Esophagus muscularis mucosa (tissue), 4 donors: Measurements from ENCODE around the gene PIK3C2G. TPM values are rescaled to one million over a fixed set of nuclear protein-coding genes. Genes with fewer than 3 reads are reported as not detected.

Experiments
- DNase-seq: peaks from one replicate; pipeline ENCODE4 v3.0.0-alpha.2; 2017; ENCODE audit errors: extremely low spot score
- H3K27ac ChIP-seq, 4 donors: fragments of 200-600 bp; sonication (generic); replicated peaks in 1 of 4; 1 replicate in 3 of 4; 2 replicates in 1 of 4; pipeline ENCODE4 v1.5.1; 2016 to 2019; ENCODE audit warnings: mild to moderate bottlenecking in 1 of 4
- H3K27me3 ChIP-seq, 4 donors: fragments of 200-600 bp; sonication (generic); one replicate each; pipeline versions ENCODE4 v1.5.1 to v1.6.0; 2016 to 2019
- H3K36me3 ChIP-seq, 4 donors: fragments of 200-600 bp; sonication (generic); one replicate each; pipeline ENCODE4 v1.5.1; 2016 to 2019
- H3K4me1 ChIP-seq, 4 donors: fragments of 200-600 bp; sonication (generic); one replicate each; pipeline ENCODE4 v1.5.1; 2016 to 2019
- H3K4me3 ChIP-seq, 4 donors: fragments of 200-600 bp; sonication (generic); 1 replicate in 2 of 4; 2 replicates in 2 of 4; pipeline ENCODE4 v1.5.1; 2016 to 2019; ENCODE audit warnings: mild to moderate bottlenecking in 4 of 4, moderate library complexity in 1 of 4
- H3K9me3 ChIP-seq, 4 donors: fragments of 200-600 bp; sonication (generic); 1 replicate in 3 of 4; 2 replicates in 1 of 4; pipeline ENCODE4 v1.5.1; 2016 to 2019
- CTCF ChIP-seq, 3 experiments: fragments of 200-600 bp in 2 of 3; fragments of 450-650 bp in 1 of 3; sonication (generic) in 2 of 3; IDR thresholded peaks; one replicate each; pipeline ENCODE4 v1.5.1; 2017 to 2019; ENCODE audit warnings: antibody characterized with exemption in 3 of 3, mild to moderate bottlenecking in 2 of 3, moderate library complexity in 1 of 3
- EP300 ChIP-seq: sonication (generic); formaldehyde crosslinking; IDR thresholded peaks from one replicate; pipeline ENCODE4 v1.6.1; 2017; ENCODE audit warnings: antibody characterized with exemption
- POLR2A ChIP-seq: fragments of 450-650 bp; IDR thresholded peaks from one replicate; pipeline ENCODE4 v1.6.1; 2017; ENCODE audit warnings: antibody characterized with exemption, moderate library complexity, mild to moderate bottlenecking, low read depth
- POLR2AphosphoS5 ChIP-seq, 2 donors: sonication (generic); formaldehyde crosslinking; IDR thresholded peaks; one replicate each; pipeline ENCODE4 v1.6.1; 2017; ENCODE audit warnings: antibody characterized with exemption in 2 of 2
- WGBS: methylation state at CpG from one replicate; pipeline ENCODE4 v1.1.5; 2018; 5-methylcytosine and 5-hydroxymethylcytosine counted together
- intact Hi-C: fragments of 100-400 bp; cut with DNase I; formaldehyde crosslinking; loops from one replicate; pipeline ENCODE4 v1.15.1; 2023
- total RNA-seq, 4 donors: library from RNA; depleted of rRNA; stranded (reverse); fragments of >200 nt; gene quantifications; one replicate each; pipeline versions ENCODE4 v1.1.0 to v1.2.1, GENCODE V29; 2016

PIK3C2G gene
- total RNA-seq, 4 donors from 2014 or later: 0.06 to 1.2 (median 0.61) TPM

GRCh38 chr12:18461758-18462157 is 200.4 kb downstream of the PIK3C2G start:
- Histone ChIP-seq H3K36me3 (no peaks in the 10 kb centered on the region), H3K9me3 (no peaks in the 10 kb centered on the region), H3K4me3 (no peak overlapping the region), H3K27me3 (no peaks in the 10 kb centered on the region), H3K4me1 (peaks cover 0 to 18% (median 14%) of the 10 kb centered on the region in 4 donors), H3K27ac (peak overlapping the region in 1 of 4 donors; percentile 7)
- no peak for DNase-seq
- TF ChIP-seq POLR2AphosphoS5 (IDR thresholded peaks at IDR 0.05) (no peak), EP300 (no peak), POLR2A (no peak), CTCF (IDR thresholded peaks at IDR 0.05) (no peak)
- intact Hi-C loops: no loop called here
- WGBS: 79% methylated on average over 2 of the region's 2 CpGs

GRCh38 chr12:18462442-18462841 is 201.1 kb downstream of the PIK3C2G start:
- Histone ChIP-seq H3K36me3 (no peaks in the 10 kb centered on the region), H3K27ac (peak overlapping the region in 1 of 4 donors; percentile 7), H3K27me3 (no peaks in the 10 kb centered on the region), H3K9me3 (no peaks in the 10 kb centered on the region), H3K4me3 (no peak overlapping the region), H3K4me1 (peaks cover 0 to 18% (median 14%) of the 10 kb centered on the region in 4 donors)
- TF ChIP-seq POLR2AphosphoS5 (IDR thresholded peaks at IDR 0.05): no peak
- TF ChIP-seq POLR2A: no peak
- TF ChIP-seq EP300: no peak
- no peak for TF ChIP-seq CTCF (IDR thresholded peaks at IDR 0.05)
- WGBS: 4% methylated on average over 3 of the region's 3 CpGs
- intact Hi-C loops: no loop called here
- DNase-seq: no peak

- no peaks in the 10 kb centered on the region for H3K9me3 ChIP-seq
- TF ChIP-seq CTCF (IDR thresholded peaks at IDR 0.05): no peak
- no peak for TF ChIP-seq POLR2A
- no peak for TF ChIP-seq EP300
- TF ChIP-seq POLR2AphosphoS5 (IDR thresholded peaks at IDR 0.05): no peak
These were observed 206.4 kb downstream of the PIK3C2G start for GRCh38 chr12:18467620-18468245.

GRCh38 chr12:18468246-18469075 is 207.1 kb downstream of the PIK3C2G start:
- Histone ChIP-seq H3K4me3 (no peak overlapping the region), H3K4me1 (no peaks in the 10 kb centered on the region), H3K27ac (no peak overlapping the region), H3K36me3 (no peaks in the 10 kb centered on the region), H3K27me3 (no peaks in the 10 kb centered on the region), H3K9me3 (no peaks in the 10 kb centered on the region)
- DNase-seq: no peak
- intact Hi-C loops: no loop called here
- TF ChIP-seq POLR2A (no peak), CTCF (IDR thresholded peaks at IDR 0.05) (no peak), EP300 (no peak), POLR2AphosphoS5 (IDR thresholded peaks at IDR 0.05) (no peak)
- WGBS: 94% methylated on average over 1 of the region's 1 CpG

More at GRCh38 chr12:18467620-18468245, 206.4 kb downstream of the PIK3C2G start:
- no peaks in the 10 kb centered on the region for H3K36me3 ChIP-seq
- peaks cover 0 to 2% (median under 1%) of the 10 kb centered on the region in 4 donors for H3K4me1 ChIP-seq
- no peak overlapping the region for H3K27ac ChIP-seq
- intact Hi-C loops: no loop called here
- no peak overlapping the region for H3K4me3 ChIP-seq
- H3K27me3 ChIP-seq: no peaks in the 10 kb centered on the region
- no peak for DNase-seq
